Chondrocyte (in vitro differentiated cells): ENCODE results near the gene NOS3. TPM values are rescaled to one million over a fixed set of nuclear protein-coding genes. Genes with fewer than 3 reads are reported as not detected.

ENCODE experiments used
- DNase-seq: peaks from one replicate; pipeline ENCODE4 v3.0.0; 2021; ENCODE audit warnings: mixed read lengths, low spot score
- H3K27ac Mint-ChIP-seq: one replicate; pipeline ENCODE4 v1.8.0; 2021; ENCODE audit warnings: mild to moderate bottlenecking, moderate library complexity, mixed read lengths; ENCODE audit not compliant: unreplicated experiment
- H3K27me3 Mint-ChIP-seq: 2 replicates; pipeline ENCODE4 v1.8.0; 2021; ENCODE audit warnings: low read depth, mixed read lengths
- H3K36me3 Mint-ChIP-seq: 2 replicates; pipeline ENCODE4 v1.8.0; 2021; ENCODE audit warnings: low read depth, mixed read lengths
- H3K4me1 Mint-ChIP-seq: 2 replicates; pipeline ENCODE4 v1.8.0; 2021; ENCODE audit warnings: low read depth, mild to moderate bottlenecking, mixed read lengths
- H3K4me3 Mint-ChIP-seq: one replicate; pipeline ENCODE4 v1.8.0; 2021; ENCODE audit warnings: mild to moderate bottlenecking, moderate library complexity, mixed read lengths; ENCODE audit not compliant: unreplicated experiment
- H3K9me3 Mint-ChIP-seq: 2 replicates; pipeline ENCODE4 v1.8.0; 2021; ENCODE audit warnings: low read depth, mixed read lengths
- CTCF ChIP-seq: fragments of 200-600 bp; sonication (generic); IDR thresholded peaks from 2 replicates; pipeline ENCODE4 v1.5.0; 2021; ENCODE audit warnings: antibody characterized with exemption, mild to moderate bottlenecking, moderate library complexity
- total RNA-seq: library from RNA; stranded (reverse); gene quantifications from 3 replicates; pipeline ENCODE4 v1.2.1, GENCODE V29; 2021

NOS3 gene
- total RNA-seq, 1 donor from 2014 or later: not detected

- Mint-ChIP-seq H3K9me3 (no peaks in the 10 kb centered on the region), H3K4me1 (peaks cover 22% of the 10 kb centered on the region), H3K27me3 (peaks cover 22% of the 10 kb centered on the region), H3K4me3 (peak overlapping the region; percentile 60), H3K27ac (no peak overlapping the region), H3K36me3 (no peaks in the 10 kb centered on the region)
- DNase-seq: no peak
- peak; percentile 67 for TF ChIP-seq CTCF
Observed at GRCh38 chr7:151018421-151019129, 27.8 kb downstream of the NOS3 start.

GRCh38 chr7:151019130-151019447, 28.3 kb downstream of the NOS3 start:
- Mint-ChIP-seq H3K4me1 (peaks cover 22% of the 10 kb centered on the region), H3K36me3 (no peaks in the 10 kb centered on the region), H3K27me3 (peaks cover 22% of the 10 kb centered on the region), H3K4me3 (no peak overlapping the region), H3K27ac (no peak overlapping the region), H3K9me3 (no peaks in the 10 kb centered on the region)
- DNase-seq: no peak
- TF ChIP-seq CTCF: no peak

GRCh38 chr7:151020231-151020630, 29.4 kb downstream of the NOS3 start:
- no peak overlapping the region for H3K27ac Mint-ChIP-seq
- peaks cover 22% of the 10 kb centered on the region for H3K4me1 Mint-ChIP-seq
- DNase-seq: no peak
- no peaks in the 10 kb centered on the region for H3K9me3 Mint-ChIP-seq
- H3K27me3 Mint-ChIP-seq: peaks cover 21% of the 10 kb centered on the region
- H3K4me3 Mint-ChIP-seq: no peak overlapping the region
- no peaks in the 10 kb centered on the region for H3K36me3 Mint-ChIP-seq
- TF ChIP-seq CTCF: no peak

GRCh38 chr7:151023232-151023631, 32.4 kb downstream of the NOS3 start:
- Mint-ChIP-seq H3K9me3 (no peaks in the 10 kb centered on the region), H3K4me3 (no peak overlapping the region), H3K27me3 (peaks cover 14% of the 10 kb centered on the region)

GRCh38 chr7:151024435-151025056, 33.7 kb downstream of the NOS3 start, which contains the start of gene ATG9B:
ATG9B (minus strand) TSS chr7:151024494; CDS start chr7:151024423, 71 bp downstream.
- no peak for TF ChIP-seq CTCF
- H3K27ac Mint-ChIP-seq: no peak within 1 kb of the TSS
- no peak within 1 kb of the TSS for H3K4me3 Mint-ChIP-seq
- H3K9me3 Mint-ChIP-seq: no peaks in the 10 kb centered on the region
- peaks cover 2% of the 10 kb centered on the region for H3K36me3 Mint-ChIP-seq
- peaks cover 8% of the 10 kb centered on the region for H3K27me3 Mint-ChIP-seq
- DNase-seq: no peak
- peaks cover 25% of the 10 kb centered on the region for H3K4me1 Mint-ChIP-seq

More at GRCh38 chr7:151023232-151023631, 32.4 kb downstream of the NOS3 start:
- Mint-ChIP-seq H3K36me3 (no peaks in the 10 kb centered on the region), H3K4me1 (peaks cover 20% of the 10 kb centered on the region), H3K27ac (no peak overlapping the region)
- no peak for TF ChIP-seq CTCF
- DNase-seq: no peak
